ENCODE data around the gene OR5AR1.

Gene OR5AR1

GRCh38 chr11:56663386-56663785 lies at the start of gene OR5AR1:
TSS of gene OR5AR1 (plus strand) at chr11:56663686. CDS start at chr11:56663686, 0 bp downstream.
- TF ChIP-seq CTCF (IDR thresholded peaks at IDR 0.05) = no peak
- H3K9me3 ChIP-seq = no peaks in the 10 kb centered on the region
- no peak for DNase-seq
- intact Hi-C loops (cut with DNase I; ENCODE audit: low total_unique reads) = no loop called here
- H3K27me3 ChIP-seq = no peaks in the 10 kb centered on the region
- H3K4me1 ChIP-seq = no peaks in the 10 kb centered on the region
- H3K36me3 ChIP-seq = no peaks in the 10 kb centered on the region
- H3K4me3 ChIP-seq = no peak within 1 kb of the TSS
- no peak within 1 kb of the TSS for H3K27ac ChIP-seq

GRCh38 chr11:56624661-56625110 lies 38.8 kb upstream of the OR5AR1 start:
- Histone ChIP-seq H3K27ac (no peak overlapping the region), H3K36me3 (no peaks in the 10 kb centered on the region), H3K4me3 (no peak overlapping the region), H3K27me3 (no peaks in the 10 kb centered on the region), H3K4me1 (peaks cover 0 to 5% (median 0%) of the 10 kb centered on the region in 4 donors), H3K9me3 (no peaks in the 10 kb centered on the region)
- peak; percentile 36 to 43 for TF ChIP-seq CTCF (IDR thresholded peaks at IDR 0.05)
- DNase-seq = no peak
- intact Hi-C loops (cut with DNase I; ENCODE audit: low total_unique reads) = loop anchor here (10.0 kb wide), 1 partner anchor 160 kb away; no protein-coding TSS in a partner anchor

- Histone ChIP-seq H3K27me3 (no peaks in the 10 kb centered on the region), H3K27ac (no peak overlapping the region), H3K36me3 (no peaks in the 10 kb centered on the region), H3K4me3 (no peak overlapping the region), H3K4me1 (peaks cover 0 to 5% (median 0%) of the 10 kb centered on the region in 4 donors), H3K9me3 (no peaks in the 10 kb centered on the region)
- no peak for DNase-seq
- TF ChIP-seq CTCF (IDR thresholded peaks at IDR 0.05) = no peak
- intact Hi-C loops (cut with DNase I; ENCODE audit: low total_unique reads) = loop anchor here (10.0 kb wide), 1 partner anchor 159 kb away; no protein-coding TSS in a partner anchor
These were observed 37.5 kb upstream of the OR5AR1 start for GRCh38 chr11:56625946-56626345.

- H3K36me3 ChIP-seq = no peaks in the 10 kb centered on the region
- TF ChIP-seq CTCF (IDR thresholded peaks at IDR 0.05) = no peak
- intact Hi-C loops (cut with DNase I; ENCODE audit: low total_unique reads) = no loop called here
These were observed 31.2 kb upstream of the OR5AR1 start for GRCh38 chr11:56632329-56632728.

GRCh38 chr11:56636861-56637260 lies 26.6 kb upstream of the OR5AR1 start:
- no peak for DNase-seq
- Histone ChIP-seq H3K27ac (no peak overlapping the region), H3K4me3 (no peak overlapping the region), H3K36me3 (no peaks in the 10 kb centered on the region), H3K4me1 (no peaks in the 10 kb centered on the region), H3K27me3 (no peaks in the 10 kb centered on the region), H3K9me3 (no peaks in the 10 kb centered on the region)
- intact Hi-C loops (cut with DNase I; ENCODE audit: low total_unique reads) = no loop called here
- TF ChIP-seq CTCF (IDR thresholded peaks at IDR 0.05) = no peak

More at GRCh38 chr11:56632329-56632728, 31.2 kb upstream of the OR5AR1 start:
- no peak overlapping the region for H3K4me3 ChIP-seq
- H3K27ac ChIP-seq = no peak overlapping the region
- no peak for DNase-seq
- H3K9me3 ChIP-seq = no peaks in the 10 kb centered on the region
- H3K27me3 ChIP-seq = no peaks in the 10 kb centered on the region
- H3K4me1 ChIP-seq = no peaks in the 10 kb centered on the region

GRCh38 chr11:56637500-56637899 lies 26.0 kb upstream of the OR5AR1 start:
- intact Hi-C loops (cut with DNase I; ENCODE audit: low total_unique reads) = no loop called here
- H3K4me1 ChIP-seq = no peaks in the 10 kb centered on the region
- no peak for TF ChIP-seq CTCF (IDR thresholded peaks at IDR 0.05)

More at GRCh38 chr11:56637500-56637899, 26.0 kb upstream of the OR5AR1 start:
- H3K27me3 ChIP-seq = no peaks in the 10 kb centered on the region
- no peak overlapping the region for H3K4me3 ChIP-seq
- no peak for DNase-seq
- H3K9me3 ChIP-seq = no peaks in the 10 kb centered on the region
- no peaks in the 10 kb centered on the region for H3K36me3 ChIP-seq
- H3K27ac ChIP-seq = no peak overlapping the region

All from tibial artery (tissue), 4 donors.